ENCODE results near the gene RHOXF2. TPM values are rescaled to one million over a fixed set of nuclear protein-coding genes. Genes with fewer than 3 reads are reported as not detected.
"Not testable (repeated sequence)": the region's sequence is repeated elsewhere in the genome, so short reads cannot be mapped to it uniquely, and the experiment has no call there.

The RHOXF2 gene
- total RNA-seq: not detected
- long read RNA-seq: 0 reads

GRCh38 chrX:120158313-120158712, at the start of gene RHOXF2:
RHOXF2 (plus strand) TSS chrX:120158613; CDS start chrX:120158751, 138 bp downstream.
- H3K9me3 ChIP-seq; DNase-seq; H3K4me1 ChIP-seq; H3K4me3 ChIP-seq; H3K27me3 ChIP-seq; H3K27ac ChIP-seq; H3K36me3 ChIP-seq; intact Hi-C loops (cut with DNase I); ATAC-seq: not testable (repeated sequence)

- no peak for DNase-seq
- Histone ChIP-seq H3K4me3 (no peak overlapping the region), H3K9me3 (no peaks in the 10 kb centered on the region), H3K27ac (no peak overlapping the region), H3K4me1 (no peaks in the 10 kb centered on the region), H3K36me3 (no peaks in the 10 kb centered on the region), H3K27me3 (no peaks in the 10 kb centered on the region)
- intact Hi-C loops (cut with DNase I): no loop called here
- no peak for TF ChIP-seq CTCF (IDR thresholded peaks at IDR 0.05)
- no peak for ATAC-seq
Measured at GRCh38 chrX:120109378-120109777, 49.0 kb upstream of the RHOXF2 start.

GRCh38 chrX:120111611-120112010, 46.8 kb upstream of the RHOXF2 start:
- intact Hi-C loops (cut with DNase I): no loop called here
- no peak for ATAC-seq
- DNase-seq: no peak
- H3K4me1 ChIP-seq: no peaks in the 10 kb centered on the region
- no peaks in the 10 kb centered on the region for H3K36me3 ChIP-seq
- no peak overlapping the region for H3K27ac ChIP-seq
- no peaks in the 10 kb centered on the region for H3K9me3 ChIP-seq
- no peak for TF ChIP-seq CTCF (IDR thresholded peaks at IDR 0.05)
- H3K27me3 ChIP-seq: no peaks in the 10 kb centered on the region
- H3K4me3 ChIP-seq: no peak overlapping the region

- Histone ChIP-seq H3K9me3 (no peaks in the 10 kb centered on the region), H3K27ac (no peak within 1 kb of the TSS), H3K27me3 (no peaks in the 10 kb centered on the region), H3K4me1 (no peaks in the 10 kb centered on the region), H3K36me3 (no peaks in the 10 kb centered on the region), H3K4me3 (no peak within 1 kb of the TSS)
- intact Hi-C loops (cut with DNase I): no loop called here
- no peak for DNase-seq
- ATAC-seq: no peak
- TF ChIP-seq CTCF (IDR thresholded peaks at IDR 0.05): no peak
Measured at GRCh38 chrX:120115438-120115963, 42.9 kb upstream of the RHOXF2 start, which contains the start of gene RHOXF1. RHOXF1 (minus strand) TSS chrX:120115913; CDS start chrX:120115862, 51 bp downstream.

GRCh38 chrX:120120223-120120622, 38.2 kb upstream of the RHOXF2 start:
- DNase-seq (peak; percentile 67), ATAC-seq (peak; percentile 98)
- TF ChIP-seq CTCF (IDR thresholded peaks at IDR 0.05): no peak
- no peak overlapping the region for H3K4me3 ChIP-seq
- intact Hi-C loops (cut with DNase I): no loop called here
- H3K9me3 ChIP-seq: no peaks in the 10 kb centered on the region
- no peaks in the 10 kb centered on the region for H3K36me3 ChIP-seq
- no peaks in the 10 kb centered on the region for H3K27me3 ChIP-seq
- H3K4me1 ChIP-seq: no peaks in the 10 kb centered on the region
- no peak overlapping the region for H3K27ac ChIP-seq

- Histone ChIP-seq H3K27ac (no peak overlapping the region), H3K27me3 (no peaks in the 10 kb centered on the region), H3K4me1 (no peaks in the 10 kb centered on the region), H3K36me3 (no peaks in the 10 kb centered on the region), H3K9me3 (no peaks in the 10 kb centered on the region), H3K4me3 (no peak overlapping the region)
- TF ChIP-seq CTCF (IDR thresholded peaks at IDR 0.05): no peak
- no peak for DNase-seq
- intact Hi-C loops (cut with DNase I): no loop called here
- peak; percentile 44 for ATAC-seq
Measured at GRCh38 chrX:120125444-120125843, 33.0 kb upstream of the RHOXF2 start.

- H3K4me3 ChIP-seq; ATAC-seq; H3K27me3 ChIP-seq; intact Hi-C loops (cut with DNase I); DNase-seq; H3K27ac ChIP-seq; H3K4me1 ChIP-seq; H3K36me3 ChIP-seq; H3K9me3 ChIP-seq: not testable (repeated sequence)
Measured at GRCh38 chrX:120128306-120128846, 30.0 kb upstream of the RHOXF2 start.
